Ishikawa (cell line): ENCODE data around the gene CACNA2D2.

Source experiments
- CEBPB ChIP-seq: IDR thresholded peaks from 2 replicates; pipeline ENCODE4 v1.6.1; 2012
- CREB1 ChIP-seq: IDR thresholded peaks from 2 replicates; pipeline ENCODE4 v1.6.1; 2012; ENCODE audit warnings: low read depth
- EGR1 ChIP-seq: IDR thresholded peaks from 2 replicates; pipeline ENCODE4 v1.6.1; 2012
- EP300 ChIP-seq: IDR thresholded peaks from 2 replicates; pipeline ENCODE4 v1.6.1; 2012; ENCODE audit warnings: borderline replicate concordance
- FOXM1 ChIP-seq: IDR thresholded peaks from 2 replicates; pipeline ENCODE4 v1.6.1; 2012; ENCODE audit warnings: low read depth, borderline replicate concordance
- NFIC ChIP-seq: IDR thresholded peaks from 2 replicates; pipeline ENCODE4 v1.6.1; 2012
- RAD21 ChIP-seq: IDR thresholded peaks from 2 replicates; pipeline ENCODE4 v1.6.1; 2012; ENCODE audit warnings: low read depth
- TAF1 ChIP-seq: IDR thresholded peaks from 2 replicates; pipeline ENCODE4 v1.6.1; 2012; ENCODE audit warnings: low read depth, mild to moderate bottlenecking
- TCF12 ChIP-seq: IDR thresholded peaks from 2 replicates; pipeline ENCODE4 v1.6.1; 2012; ENCODE audit warnings: low read depth
- TEAD4 ChIP-seq: IDR thresholded peaks from 2 replicates; pipeline ENCODE4 v1.6.1; 2012
- USF1 ChIP-seq: IDR thresholded peaks from 2 replicates; pipeline ENCODE4 v1.6.1; 2012
- YY1 ChIP-seq: IDR thresholded peaks from 2 replicates; pipeline ENCODE4 v1.6.1; 2012; ENCODE audit warnings: low read depth
- ZBTB7A ChIP-seq: IDR thresholded peaks from 2 replicates; pipeline ENCODE4 v1.6.1; 2012; ENCODE audit warnings: low read depth
- TF ChIP-seq, protein P1 (sequence below): IDR thresholded peaks from 2 replicates; pipeline ENCODE4 v1.6.1; 2012; ENCODE audit warnings: low read depth, mild to moderate bottlenecking
- TF ChIP-seq, protein P2 (sequence below): IDR thresholded peaks from 2 replicates; pipeline ENCODE4 v1.6.1; 2012

The CACNA2D2 gene

GRCh38 chr3:50364573-50365079 is 138.8 kb downstream of the CACNA2D2 start:
- no peak for TF ChIP-seq TAF1

DNA sequence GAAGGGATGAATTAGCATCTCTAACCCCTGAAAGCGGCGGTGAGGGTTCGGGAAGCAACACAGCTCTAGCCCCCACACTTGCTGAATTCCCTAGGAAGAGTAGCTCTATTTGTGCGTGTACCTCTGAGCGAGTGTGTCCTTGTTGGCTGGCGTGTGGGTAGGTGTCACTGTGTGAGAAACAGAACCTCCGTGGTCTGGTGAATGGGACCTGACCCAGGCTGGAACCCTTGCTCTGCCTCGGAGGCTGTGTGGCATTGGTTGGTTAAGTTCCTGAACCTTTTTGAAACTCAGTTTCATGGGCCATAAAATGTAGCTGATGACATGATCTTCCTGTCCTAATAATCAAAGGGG is 143.7 kb downstream of the CACNA2D2 start:
- no peak for TF ChIP-seq CEBPB
- TF ChIP-seq CREB1 = no peak
- TF ChIP-seq YY1 = no peak
- TF ChIP-seq, protein P1, sequence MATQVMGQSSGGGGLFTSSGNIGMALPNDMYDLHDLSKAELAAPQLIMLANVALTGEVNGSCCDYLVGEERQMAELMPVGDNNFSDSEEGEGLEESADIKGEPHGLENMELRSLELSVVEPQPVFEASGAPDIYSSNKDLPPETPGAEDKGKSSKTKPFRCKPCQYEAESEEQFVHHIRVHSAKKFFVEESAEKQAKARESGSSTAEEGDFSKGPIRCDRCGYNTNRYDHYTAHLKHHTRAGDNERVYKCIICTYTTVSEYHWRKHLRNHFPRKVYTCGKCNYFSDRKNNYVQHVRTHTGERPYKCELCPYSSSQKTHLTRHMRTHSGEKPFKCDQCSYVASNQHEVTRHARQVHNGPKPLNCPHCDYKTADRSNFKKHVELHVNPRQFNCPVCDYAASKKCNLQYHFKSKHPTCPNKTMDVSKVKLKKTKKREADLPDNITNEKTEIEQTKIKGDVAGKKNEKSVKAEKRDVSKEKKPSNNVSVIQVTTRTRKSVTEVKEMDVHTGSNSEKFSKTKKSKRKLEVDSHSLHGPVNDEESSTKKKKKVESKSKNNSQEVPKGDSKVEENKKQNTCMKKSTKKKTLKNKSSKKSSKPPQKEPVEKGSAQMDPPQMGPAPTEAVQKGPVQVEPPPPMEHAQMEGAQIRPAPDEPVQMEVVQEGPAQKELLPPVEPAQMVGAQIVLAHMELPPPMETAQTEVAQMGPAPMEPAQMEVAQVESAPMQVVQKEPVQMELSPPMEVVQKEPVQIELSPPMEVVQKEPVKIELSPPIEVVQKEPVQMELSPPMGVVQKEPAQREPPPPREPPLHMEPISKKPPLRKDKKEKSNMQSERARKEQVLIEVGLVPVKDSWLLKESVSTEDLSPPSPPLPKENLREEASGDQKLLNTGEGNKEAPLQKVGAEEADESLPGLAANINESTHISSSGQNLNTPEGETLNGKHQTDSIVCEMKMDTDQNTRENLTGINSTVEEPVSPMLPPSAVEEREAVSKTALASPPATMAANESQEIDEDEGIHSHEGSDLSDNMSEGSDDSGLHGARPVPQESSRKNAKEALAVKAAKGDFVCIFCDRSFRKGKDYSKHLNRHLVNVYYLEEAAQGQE = no peak
- TF ChIP-seq USF1 = no peak

GRCh38 chr3:50358911-50359759 is 144.3 kb downstream of the CACNA2D2 start, which contains the start of gene TMEM115:
Gene TMEM115, minus strand, starts transcription at chr3:50359521. Its CDS starts 458 bp downstream, at chr3:50359063.
- TF ChIP-seq CEBPB = no peak
- TF ChIP-seq TAF1 = peak; percentile 62; the same call in 1 of the 2 replicates
- 0 out of 2 replicates have a peak, but pooled peaks have one; percentile 5 for TF ChIP-seq NFIC
- TF ChIP-seq, protein P2, sequence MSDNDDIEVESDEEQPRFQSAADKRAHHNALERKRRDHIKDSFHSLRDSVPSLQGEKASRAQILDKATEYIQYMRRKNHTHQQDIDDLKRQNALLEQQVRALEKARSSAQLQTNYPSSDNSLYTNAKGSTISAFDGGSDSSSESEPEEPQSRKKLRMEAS = peak; percentile 48; the same call in 1 of the 2 replicates
- no peak for TF ChIP-seq TEAD4
- TF ChIP-seq YY1 = peak; percentile 78; the same call in 1 of the 2 replicates
- no peak for TF ChIP-seq EP300
- TF ChIP-seq CREB1 = 0 out of 2 replicates have a peak, but pooled peaks have one; percentile 62
- no peak for TF ChIP-seq RAD21
- peak; percentile 77; the same call in 1 of the 2 replicates for TF ChIP-seq TCF12
- TF ChIP-seq EGR1 = no peak
- TF ChIP-seq, protein P1 = no peak
- TF ChIP-seq FOXM1 = no peak
- no peak for TF ChIP-seq ZBTB7A
- TF ChIP-seq USF1 = peak; percentile 62

DNA sequence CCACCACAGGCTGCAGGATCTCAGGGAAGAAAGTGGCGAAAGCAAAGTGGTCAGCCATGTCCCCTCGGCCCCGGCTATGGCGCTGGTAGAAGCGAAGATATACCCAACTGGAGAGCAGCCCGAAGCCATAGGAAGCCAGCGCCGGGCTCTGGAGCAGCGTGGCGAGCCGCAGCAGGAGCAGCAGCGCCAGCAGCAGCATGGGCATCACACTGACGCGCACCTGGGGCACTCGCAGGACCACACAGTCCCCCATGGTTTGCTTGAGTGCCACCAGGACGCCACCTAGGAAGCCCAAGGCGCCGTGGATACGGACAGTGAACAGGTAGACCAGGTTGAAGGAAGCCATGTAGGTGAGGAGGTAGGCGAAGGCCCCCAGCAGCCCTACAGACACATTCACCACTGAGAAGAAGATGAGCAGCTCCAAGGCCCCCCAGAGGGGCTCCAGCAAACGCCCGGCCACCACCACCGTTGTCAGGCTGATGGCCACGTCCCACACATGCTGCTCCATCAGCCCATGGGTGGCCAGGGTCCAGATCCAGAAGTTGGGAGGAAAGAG is 145.0 kb downstream of the CACNA2D2 start:
- no peak for TF ChIP-seq YY1
- TF ChIP-seq CEBPB = no peak
- no peak for TF ChIP-seq EGR1
- no peak for TF ChIP-seq FOXM1
- TF ChIP-seq NFIC = no peak
- no peak for TF ChIP-seq TAF1
- TF ChIP-seq RAD21 = no peak
- TF ChIP-seq USF1 = no peak
- TF ChIP-seq ZBTB7A = no peak
- TF ChIP-seq, protein P1 = no peak
- TF ChIP-seq TEAD4 = no peak
- TF ChIP-seq, protein P2 = no peak
- no peak for TF ChIP-seq CREB1
- no peak for TF ChIP-seq TCF12
- TF ChIP-seq EP300 = no peak
